Liver (tissue), 9 donors: Measurements from ENCODE around the gene ATIC. TPM values are rescaled to one million over a fixed set of nuclear protein-coding genes. Genes with fewer than 3 reads are reported as not detected.

ENCODE experiments used
- DNase-seq: peaks from one replicate; pipeline ENCODE4 v3.0.0-alpha.2; 2017; ENCODE audit warnings: low spot score
- H3K27ac ChIP-seq, 2 donors: one replicate each; pipeline ENCODE4 v1.7.0; 2013; ENCODE audit warnings: inconsistent platforms in 2 of 2, low read length in 2 of 2, control low read depth in 1 of 2, low read depth in 1 of 2, mild to moderate bottlenecking in 1 of 2
- H3K27me3 ChIP-seq, 4 donors: one replicate each; pipeline versions ENCODE4 v1.6.1 to v1.7.0; 2013; ENCODE audit warnings: low read length in 3 of 4, inconsistent platforms in 1 of 4, mild to moderate bottlenecking in 1 of 4, moderate library complexity in 1 of 4; ENCODE audit not compliant: control insufficient read depth in 4 of 4, insufficient read depth in 4 of 4
- H3K36me3 ChIP-seq, 4 donors: one replicate each; pipeline versions ENCODE4 v1.6.1 to v1.7.0; 2013; ENCODE audit warnings: low read length in 3 of 4, mild to moderate bottlenecking in 3 of 4, low read depth in 1 of 4, moderate library complexity in 1 of 4; ENCODE audit not compliant: control insufficient read depth in 4 of 4, insufficient read depth in 3 of 4
- H3K4me1 ChIP-seq, 4 donors: one replicate each; pipeline versions ENCODE4 v1.6.1 to v1.7.0; 2013; ENCODE audit warnings: low read length in 3 of 4, mild to moderate bottlenecking in 3 of 4, moderate library complexity in 1 of 4; ENCODE audit not compliant: control insufficient read depth in 4 of 4, insufficient read depth in 4 of 4
- H3K4me3 ChIP-seq, 3 donors: one replicate each; pipeline versions ENCODE4 v1.6.1 to v1.7.0; 2013; ENCODE audit warnings: low read length in 3 of 3, control low read depth in 1 of 3, low read depth in 1 of 3, mild to moderate bottlenecking in 1 of 3
- H3K9ac ChIP-seq, 2 donors: one replicate each; pipeline ENCODE4 v1.7.0; 2013; ENCODE audit warnings: low read length in 2 of 2, mild to moderate bottlenecking in 2 of 2, moderate library complexity in 2 of 2, control low read depth in 1 of 2, low read depth in 1 of 2
- H3K9me3 ChIP-seq, 4 donors: one replicate each; pipeline versions ENCODE4 v1.6.1 to v1.7.0; 2013; ENCODE audit warnings: low read length in 3 of 4; ENCODE audit not compliant: control insufficient read depth in 4 of 4
- ATF3 ChIP-seq: IDR thresholded peaks from 2 replicates; pipeline ENCODE4 v1.6.1; 2016; ENCODE audit warnings: antibody characterized with exemption
- CTCF ChIP-seq: fragments of 150-350 bp; IDR thresholded peaks from 2 replicates; pipeline ENCODE4 v1.5.1; 2017; ENCODE audit warnings: improper control_type of control experiment, low read depth, low read length; ENCODE audit not compliant: missing input control
- FOXA1 ChIP-seq: IDR thresholded peaks from 2 replicates; pipeline ENCODE4 v1.6.1; 2016; ENCODE audit warnings: antibody characterized with exemption
- FOXA2 ChIP-seq: IDR thresholded peaks from 2 replicates; pipeline ENCODE4 v1.6.1; 2016; ENCODE audit warnings: antibody characterized with exemption
- GABPA ChIP-seq, 2 donors: IDR thresholded peaks in 1 of 2; conservative IDR thresholded peaks in 1 of 2; 2 replicates each; pipeline ENCODE4 v1.6.1; 2016; ENCODE audit warnings: antibody characterized with exemption in 2 of 2, mild to moderate bottlenecking in 1 of 2, moderate library complexity in 1 of 2
- HNF4A ChIP-seq, 2 donors: conservative IDR thresholded peaks; 2 replicates each; pipeline ENCODE4 v1.6.1; 2016; ENCODE audit warnings: antibody characterized with exemption in 2 of 2, mild to moderate bottlenecking in 2 of 2
- HNF4G ChIP-seq: IDR thresholded peaks from 2 replicates; pipeline ENCODE4 v1.6.1; 2016; ENCODE audit warnings: antibody characterized with exemption
- JUND ChIP-seq, 2 donors: IDR thresholded peaks; 2 replicates each; pipeline ENCODE4 v1.6.1; 2016; ENCODE audit warnings: antibody characterized with exemption in 2 of 2
- RAD21 ChIP-seq, 2 donors: IDR thresholded peaks; 2 replicates each; pipeline ENCODE4 v1.6.1; 2016; ENCODE audit warnings: antibody characterized with exemption in 2 of 2, mild to moderate bottlenecking in 2 of 2
- REST ChIP-seq: IDR thresholded peaks from 2 replicates; pipeline ENCODE4 v1.6.1; 2016; ENCODE audit warnings: antibody characterized with exemption, mild to moderate bottlenecking
- RXRA ChIP-seq, 2 donors: IDR thresholded peaks; 2 replicates each; pipeline ENCODE4 v1.6.1; 2017 to 2018; ENCODE audit warnings: antibody characterized with exemption in 2 of 2, mild to moderate bottlenecking in 1 of 2
- YY1 ChIP-seq: IDR thresholded peaks from 2 replicates; pipeline ENCODE4 v1.6.1; 2016; ENCODE audit warnings: antibody characterized with exemption, mild to moderate bottlenecking
- ZBTB33 ChIP-seq: IDR thresholded peaks from 2 replicates; pipeline ENCODE4 v1.6.1; 2016; ENCODE audit warnings: antibody characterized with exemption
- WGBS: extraction: QIAGEN DNeasy Blood & Tissue Kit; methylation state at CpG from one replicate; pipeline ENCODE4 v1.1.7; 2013; 5-methylcytosine and 5-hydroxymethylcytosine counted together
- polyA plus RNA-seq, 2 donors: library from polyadenylated mRNA; stranded (reverse) in 1 of 2; unstranded in 1 of 2; fragments of 200-250 nt in 1 of 2; fragments of >200 nt in 1 of 2; fragmentation: Nextera tagmentation in 1 of 2; extraction: Ambion mirVana in 1 of 2; gene quantifications; one replicate each; pipeline versions ENCODE4 v1.2.1 to v1.2.3, GENCODE V29; 2013 to 2015
- total RNA-seq, 2 donors: library from RNA; depleted of rRNA; stranded (reverse); fragments of >200 nt; gene quantifications; one replicate each; pipeline ENCODE4 v1.2.3, GENCODE V29; 2014
- donor health status: healthy.
- donor health status: healthy.
- donor health status: healthy.
- donor health status: healthy.
- donor health status: healthy.

The ATIC gene
- total and polyA plus RNA-seq, 4 donors, result 22.9 to 50.0 (median 36.0) TPM

DNA sequence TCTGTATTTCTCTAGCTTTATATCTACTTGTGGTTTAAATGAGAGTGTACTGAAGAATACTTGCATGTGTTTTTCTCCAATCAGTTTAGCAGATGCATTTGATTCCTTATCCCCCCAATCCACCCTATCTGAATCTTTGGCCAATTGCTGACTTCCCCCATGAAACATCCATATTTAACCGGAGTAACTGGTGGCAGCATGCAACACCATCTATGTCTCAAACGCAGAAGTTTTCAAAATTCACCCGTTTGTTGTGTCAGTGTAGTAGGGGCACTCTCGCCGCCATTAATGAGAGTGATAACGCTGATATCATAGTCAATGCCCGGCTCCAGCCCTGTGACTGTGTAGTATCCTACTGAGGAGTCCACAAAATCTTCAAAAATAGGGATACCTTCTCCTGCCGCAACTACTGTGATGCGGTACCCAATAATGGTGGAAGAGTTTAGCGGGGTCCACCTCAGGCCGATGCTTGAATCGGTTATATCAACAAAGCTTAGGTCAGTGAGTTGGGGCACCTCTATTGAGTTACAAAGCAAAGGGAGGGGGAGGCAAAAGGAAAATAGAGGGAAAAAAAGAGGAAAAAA, 80.9 kb downstream of the ATIC start (continued):
- TF ChIP-seq ZBTB33 (no peak), HNF4A (conservative IDR thresholded peaks at IDR 0.05) (no peak), YY1 (no peak)

DNA sequence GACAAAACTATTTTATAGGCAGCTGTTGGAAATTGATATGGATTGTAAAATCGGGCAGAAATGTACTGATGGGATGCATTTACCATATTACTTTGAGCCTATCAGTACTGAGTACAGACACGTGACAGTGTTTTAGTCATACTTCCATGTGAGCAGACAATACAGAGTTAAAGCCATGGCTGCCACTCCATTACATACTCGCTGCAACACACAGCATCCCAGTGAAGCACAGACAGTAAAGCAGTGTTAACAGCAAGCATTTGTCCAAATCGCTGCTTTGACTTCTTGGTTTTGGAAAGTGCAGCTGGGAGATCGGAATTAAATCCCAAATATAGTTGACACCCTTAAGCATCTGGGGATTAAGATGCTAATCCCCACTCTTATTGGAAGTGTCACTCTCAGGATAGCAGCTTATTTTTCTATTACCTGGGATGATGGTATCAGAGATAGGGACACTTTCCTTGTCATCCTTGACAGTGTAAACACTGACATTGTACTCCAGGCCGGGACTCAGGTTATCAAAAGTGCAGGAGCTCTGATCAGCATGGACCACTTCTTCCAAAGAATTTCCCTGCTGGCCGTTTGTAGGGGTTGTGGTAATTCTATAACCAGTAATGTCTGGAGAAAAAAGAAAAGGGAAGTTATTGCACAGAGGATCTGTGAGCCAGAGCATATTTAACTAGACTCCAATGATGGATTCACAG, 82.4 kb downstream of the ATIC start:
- 80% methylated on average over 7 of the region's 7 CpGs for WGBS
- Histone ChIP-seq H3K27ac (no peak overlapping the region), H3K4me1 (no peaks in the 10 kb centered on the region), H3K9ac (no peak overlapping the region), H3K4me3 (no peak overlapping the region), H3K27me3 (no peaks in the 10 kb centered on the region), H3K9me3 (no peaks in the 10 kb centered on the region), H3K36me3 (peaks cover 11 to 89% (median 87%) of the 10 kb centered on the region in 4 donors)
- TF ChIP-seq GABPA (IDR thresholded peaks at IDR 0.05 in 1 of 2, conservative IDR thresholded peaks at IDR 0.05 in 1 of 2) (no peak), FOXA1 (no peak), REST (no peak), JUND (IDR thresholded peaks at IDR 0.05) (no peak), ZBTB33 (no peak), HNF4G (no peak), HNF4A (conservative IDR thresholded peaks at IDR 0.05) (no peak)
- no peak for DNase-seq

GRCh38 chr2:215395687-215396460, 84.0 kb downstream of the ATIC start:
- Histone ChIP-seq H3K27ac (no peak overlapping the region), H3K4me1 (no peaks in the 10 kb centered on the region), H3K27me3 (no peaks in the 10 kb centered on the region), H3K9me3 (no peaks in the 10 kb centered on the region), H3K36me3 (peaks cover 11 to 86% (median 83%) of the 10 kb centered on the region in 4 donors), H3K4me3 (no peak overlapping the region), H3K9ac (no peak overlapping the region)
- WGBS, result 89% methylated on average over 5 of the region's 5 CpGs
- DNase-seq, result no peak
- TF ChIP-seq FOXA2 (no peak), HNF4G (no peak), ATF3 (no peak), ZBTB33 (no peak), RXRA (IDR thresholded peaks at IDR 0.05) (no peak), CTCF (no peak), RAD21 (IDR thresholded peaks at IDR 0.05) (no peak)
